NCI-H446 (cell line): ENCODE measurements around the gene AFF3.
A peak's percentile ranks its signal among the peaks of the same experiment; 100 is the strongest.
"Not testable (repeated sequence)": the region's sequence is repeated elsewhere in the genome, so short reads cannot be mapped to it uniquely, and the experiment has no call there.

ENCODE experiments used
- DNase-seq, 2 experiments: peaks; one replicate each; lab custom pipeline; 2025; lab: John Stamatoyannopoulos, UW

Gene AFF3

DNA sequence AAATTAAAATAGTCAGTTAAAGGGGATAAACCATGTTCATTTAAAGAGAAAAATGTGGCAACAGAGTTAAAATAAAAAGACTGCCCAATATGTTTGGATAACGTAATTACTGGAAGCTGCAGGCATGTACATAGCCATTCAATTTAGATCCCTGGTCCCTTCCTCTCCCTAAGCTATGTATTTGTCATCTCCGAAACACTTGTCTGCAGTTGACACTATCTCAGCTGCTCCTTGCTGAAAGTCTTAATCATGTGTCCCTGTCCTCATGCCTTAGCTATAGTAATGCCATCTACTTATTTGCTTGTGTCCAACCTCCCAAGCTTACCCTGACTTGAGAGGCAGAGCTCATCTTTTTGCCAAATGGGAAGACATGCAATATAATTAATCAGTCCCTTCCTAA, 478.7 kb downstream of the AFF3 start:
- DNase-seq: no peak

- peak; percentile 69 to 92 for DNase-seq
Observed at GRCh38 chr2:99662761-99663341, 479.5 kb downstream of the AFF3 start.

GRCh38 chr2:99661761-99662160, 480.6 kb downstream of the AFF3 start:
- not testable (repeated sequence) for DNase-seq

DNA sequence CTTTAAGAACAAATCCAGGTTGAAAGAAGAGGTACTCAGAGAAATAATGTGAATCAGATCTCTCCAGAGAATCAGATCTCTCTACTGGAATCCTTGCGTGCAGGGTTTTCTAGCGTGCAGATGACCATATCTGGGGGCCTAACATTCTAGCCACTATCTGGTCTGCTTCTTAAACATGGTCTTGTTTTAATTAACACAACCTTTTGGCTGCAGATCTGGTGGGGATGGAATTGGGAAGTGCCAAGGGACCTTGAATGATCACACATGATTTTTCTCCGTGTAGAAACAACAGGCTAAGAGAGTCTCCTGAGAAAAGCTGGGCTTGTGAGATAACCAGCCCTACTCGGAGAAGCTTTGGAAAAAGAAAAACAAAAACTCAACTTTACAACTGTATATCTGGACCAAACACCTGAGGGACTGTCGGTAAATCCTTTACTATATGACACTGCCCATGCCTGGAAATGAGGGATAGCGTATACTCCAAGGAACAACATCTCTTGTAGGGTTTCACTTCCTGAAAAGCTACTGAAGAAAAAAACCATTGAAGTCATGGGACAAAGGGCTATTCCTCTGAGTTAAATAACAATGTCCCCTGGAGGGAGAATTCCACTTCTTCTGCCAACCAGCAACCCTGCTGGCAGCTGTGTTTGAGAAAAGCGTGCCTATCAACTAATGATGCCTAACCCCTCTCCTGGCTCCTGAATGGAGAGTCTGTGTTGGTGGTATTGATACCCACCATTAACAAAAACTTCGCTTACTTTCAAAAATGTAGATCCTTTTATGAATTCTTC, 481.6 kb downstream of the AFF3 start:
- DNase-seq: peak in 1 of 2 experiments; percentile 37

GRCh38 chr2:99659874-99660273, 482.5 kb downstream of the AFF3 start:
- no peak for DNase-seq

- DNase-seq: no peak
Observed at GRCh38 chr2:99657691-99658258, 484.6 kb downstream of the AFF3 start.

- DNase-seq: no peak
Observed at GRCh38 chr2:99656994-99657393, 485.4 kb downstream of the AFF3 start.

- DNase-seq: no peak
Observed at GRCh38 chr2:99653433-99653832, 489.0 kb downstream of the AFF3 start.

- DNase-seq: no peak
Observed at GRCh38 chr2:99652862-99653261, 489.5 kb downstream of the AFF3 start.

GRCh38 chr2:99651930-99652670, 490.3 kb downstream of the AFF3 start:
- no peak for DNase-seq

DNA sequence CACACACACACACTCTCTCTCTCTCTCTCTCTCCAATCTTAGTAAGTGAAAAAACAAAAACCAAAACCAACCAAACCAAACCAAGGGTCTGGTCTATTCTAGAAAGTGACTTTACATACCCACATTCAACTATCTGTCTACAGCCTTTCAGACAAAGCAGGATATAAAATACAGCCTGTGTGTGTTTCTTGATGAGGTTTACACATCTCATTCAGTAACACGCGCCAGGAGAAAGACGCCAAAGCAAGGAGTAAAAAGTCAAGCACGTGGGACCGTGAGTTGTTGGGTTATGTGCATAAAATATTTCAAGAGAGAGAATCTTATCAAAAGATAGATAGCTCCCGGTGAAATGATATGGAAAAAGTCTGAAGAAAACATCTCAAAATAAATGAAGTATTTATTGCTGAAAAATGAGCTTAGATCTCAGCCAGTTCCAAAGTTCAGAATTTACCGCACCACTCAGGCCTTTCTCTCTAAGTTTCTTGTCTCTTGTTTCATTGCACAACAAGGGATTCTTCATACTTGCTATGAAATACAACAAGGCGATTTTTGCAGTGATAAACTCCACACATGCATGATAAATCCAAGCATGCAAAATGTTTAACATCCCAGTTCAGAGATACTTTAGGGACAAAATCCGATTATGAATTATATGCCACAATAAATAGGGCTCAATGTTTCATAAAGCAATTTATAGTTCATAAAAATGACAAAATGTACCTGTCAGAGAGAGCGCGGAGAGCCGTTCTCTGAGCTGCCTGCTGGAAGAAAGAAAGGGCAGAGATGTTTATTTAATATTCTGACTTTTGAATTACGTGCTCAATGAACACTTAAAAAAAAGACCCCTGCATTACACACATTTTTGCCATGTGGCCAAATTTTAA, 493.2 kb downstream of the AFF3 start:
- DNase-seq: no peak

DNA sequence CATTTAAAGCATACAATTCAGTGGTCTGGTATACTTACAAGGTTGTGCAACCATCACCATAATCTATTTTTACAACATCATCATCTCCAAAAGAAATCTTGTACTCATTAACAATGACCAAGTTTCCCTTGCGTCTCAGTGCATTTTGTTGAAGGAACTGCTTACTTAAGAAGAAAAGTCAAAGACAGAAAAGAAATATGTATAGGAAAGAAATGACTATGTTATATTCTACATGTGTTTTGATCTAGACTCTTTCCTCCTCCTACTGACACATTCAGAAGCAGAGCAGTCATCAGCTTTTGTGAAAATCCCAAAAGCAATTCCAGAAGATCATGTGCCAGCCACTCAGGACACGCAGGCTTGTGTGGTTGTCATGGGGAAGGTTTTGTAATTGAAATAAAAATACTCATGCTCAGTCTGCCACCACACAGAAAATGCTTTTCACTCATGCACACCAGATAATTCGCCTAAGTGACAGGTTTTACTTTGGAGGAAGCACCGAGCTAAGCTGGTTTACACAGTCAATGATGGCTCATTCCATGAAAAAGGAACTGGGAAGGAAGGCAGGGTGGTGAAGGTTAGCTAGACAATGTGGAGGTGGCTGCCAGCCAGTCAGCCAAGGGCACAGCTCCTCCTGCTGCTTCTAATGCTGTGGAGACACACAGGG, 494.1 kb downstream of the AFF3 start:
- DNase-seq: no peak

DNA sequence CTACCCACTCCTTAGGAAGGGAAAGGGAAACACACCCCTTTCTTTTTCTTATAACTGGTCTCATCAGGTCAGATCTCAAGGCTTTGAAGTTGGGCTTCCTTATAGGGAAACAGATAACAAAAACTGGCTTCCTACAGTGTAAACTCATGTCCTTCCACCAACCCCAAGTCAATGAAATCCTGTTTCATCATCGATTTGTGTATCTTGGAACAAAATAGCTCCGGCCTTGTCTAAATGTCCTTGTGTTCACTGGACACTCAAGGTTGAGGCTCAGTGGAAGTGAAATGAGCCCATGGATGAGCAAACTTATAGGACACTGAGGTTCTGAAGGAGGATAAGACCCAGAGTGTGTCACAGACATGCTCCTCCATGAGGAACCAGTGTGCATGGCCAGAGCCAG, 496.4 kb downstream of the AFF3 start:
- no peak for DNase-seq

- DNase-seq: peak in 1 of 2 experiments; percentile 71
Observed at GRCh38 chr2:99644419-99644787, 498.0 kb downstream of the AFF3 start.

DNA sequence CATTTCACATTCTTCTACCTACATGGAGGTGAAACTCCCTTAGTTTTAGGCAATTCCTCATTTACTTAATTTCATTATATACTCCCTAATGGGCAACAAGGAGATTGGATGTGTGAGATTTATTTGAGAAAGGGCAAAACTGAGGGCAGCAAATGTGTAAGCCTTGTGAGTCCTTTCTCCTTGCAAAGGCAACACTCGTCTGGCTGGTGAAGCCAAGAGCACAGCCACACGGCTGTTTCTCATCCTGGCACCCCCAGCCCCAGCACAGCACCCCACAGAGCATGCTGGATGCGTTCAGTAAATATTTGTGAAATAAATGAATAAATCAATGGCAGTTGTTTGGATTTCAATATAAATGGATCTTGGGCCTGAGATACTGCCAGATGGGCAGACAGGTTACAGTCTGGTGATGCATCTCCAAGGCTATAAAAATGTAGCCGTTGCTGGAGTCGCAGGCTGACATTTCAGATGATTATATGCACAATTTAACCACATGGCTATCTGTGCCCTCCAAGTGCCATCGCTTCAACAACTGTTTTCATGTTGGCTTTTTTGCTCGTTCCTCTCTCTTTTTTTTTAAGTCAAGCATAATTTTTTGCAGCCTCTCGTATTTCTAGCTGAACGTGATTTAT, 498.5 kb downstream of the AFF3 start:
- peak; percentile 76 to 86 for DNase-seq

- DNase-seq: no peak
Observed at GRCh38 chr2:99641999-99642398, 500.4 kb downstream of the AFF3 start.

DNA sequence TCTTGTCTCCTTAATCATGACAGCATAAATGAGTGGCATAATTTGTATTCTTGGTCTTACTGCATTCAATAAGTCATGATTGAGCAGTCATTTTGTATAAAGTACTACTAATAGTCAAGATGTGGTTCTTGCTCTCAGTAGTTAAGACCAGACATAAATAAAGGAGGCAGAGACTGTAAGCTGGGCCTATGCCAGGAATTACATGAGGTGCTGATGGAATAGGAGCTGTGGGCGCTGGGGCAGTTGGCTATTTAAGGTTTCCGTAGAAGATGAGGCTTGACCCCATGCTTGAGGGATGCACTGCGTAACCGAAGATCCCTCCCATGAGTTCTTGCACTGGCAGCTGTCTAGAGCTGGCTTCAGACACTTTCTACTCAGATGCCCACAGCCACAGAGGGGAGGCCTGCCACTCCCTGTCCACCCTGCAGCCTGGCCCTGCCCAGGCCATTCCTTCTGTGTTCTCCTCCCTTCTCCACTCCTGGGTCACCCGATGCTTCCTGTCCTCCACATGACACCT, 501.7 kb downstream of the AFF3 start:
- peak in 1 of 2 experiments; percentile 15 for DNase-seq

DNA sequence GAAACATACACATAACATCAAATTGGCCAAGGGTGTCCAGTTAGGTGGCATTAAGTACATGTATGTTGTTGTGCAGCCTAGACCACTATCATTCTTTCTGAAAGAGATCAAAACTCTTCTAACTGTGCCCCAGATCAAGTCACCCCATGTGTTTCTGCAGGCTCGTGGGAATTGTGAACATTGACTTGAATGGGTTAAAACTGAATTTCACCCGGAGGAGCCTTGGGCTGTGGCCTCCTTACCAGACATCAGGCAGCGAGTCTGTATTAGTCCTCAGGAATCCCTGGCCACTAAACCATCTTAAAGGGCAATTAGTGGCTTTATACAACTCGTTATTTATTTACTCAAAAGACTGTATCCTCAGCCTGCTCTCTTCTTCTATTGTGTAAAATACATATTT, 503.6 kb downstream of the AFF3 start:
- no peak for DNase-seq

- DNase-seq: no peak
Observed at GRCh38 chr2:99637159-99637697, 505.2 kb downstream of the AFF3 start.
